NCI-H460 (cell line): ENCODE data around the gene SLAMF9. TPM values are rescaled to one million over a fixed set of nuclear protein-coding genes. Genes with fewer than 3 reads are reported as not detected.
"Not testable (repeated sequence)": the region's sequence is repeated elsewhere in the genome, so short reads cannot be mapped to it uniquely, and the experiment has no call there.

Source experiments
- DNase-seq: peaks from one replicate; pipeline ENCODE4 v3.0.0-alpha.2; 2016; ENCODE audit warnings: low read depth; ENCODE audit errors: extremely low read depth
- total RNA-seq: library from RNA; depleted of rRNA; stranded (reverse); fragments of >200 nt; shearing (Covaris generic); gene quantifications from 2 replicates; pipeline ENCODE4 v1.2.3, GENCODE V29; 2014; rRNA removed

SLAMF9 gene
- total RNA-seq, 1 experiment from 2014 or later = not detected

- not testable (repeated sequence) for DNase-seq
Measured at GRCh38 chr1:159904036-159904435, 50.0 kb downstream of the SLAMF9 start.

GRCh38 chr1:159902541-159902940 lies 51.5 kb downstream of the SLAMF9 start:
- DNase-seq = no peak

Other genes starting within 250 kb of the SLAMF9 start
- gene CRP, start 239.6 kb downstream of the SLAMF9 start, total RNA-seq = not detected in 2 replicates
- gene DUSP23, start 173.3 kb downstream of the SLAMF9 start, total RNA-seq = 2.0 and 4.8 TPM in 2 replicates
- not detected in 2 replicates for gene FCRL6, start 151.9 kb downstream of the SLAMF9 start, total RNA-seq
- not detected in 2 replicates for gene SLAMF8, start 127.4 kb downstream of the SLAMF9 start, total RNA-seq
- gene VSIG8, start 91.6 kb downstream of the SLAMF9 start, total RNA-seq = 0.05 TPM in 1 of 2 replicates, not detected in the other
- 0.35 TPM in 1 of 2 replicates, not detected in the other for gene CFAP45, start 54.1 kb downstream of the SLAMF9 start, total RNA-seq
- 137 and 138 TPM in 2 replicates for gene TAGLN2, start 28.7 kb downstream of the SLAMF9 start, total RNA-seq
- gene IGSF9, start 8.6 kb downstream of the SLAMF9 start, total RNA-seq = not detected in 2 replicates
- 6.9 and 7.2 TPM in 2 replicates for gene PIGM, start 77.8 kb upstream of the SLAMF9 start, total RNA-seq
- gene KCNJ10, start 115.9 kb upstream of the SLAMF9 start, total RNA-seq = not detected in 2 replicates
- not detected in 2 replicates for gene KCNJ9, start 127.3 kb upstream of the SLAMF9 start, total RNA-seq
- 22.4 and 23.1 TPM in 2 replicates for gene IGSF8, start 144.4 kb upstream of the SLAMF9 start, total RNA-seq
- gene ATP1A2, start 161.5 kb upstream of the SLAMF9 start, total RNA-seq = 0.07 and 0.12 TPM in 2 replicates
- not detected in 2 replicates for gene ATP1A4, start 197.4 kb upstream of the SLAMF9 start, total RNA-seq
- gene CASQ1, start 236.3 kb upstream of the SLAMF9 start, total RNA-seq = not detected in 2 replicates